Testis (tissue), 2 donors: ENCODE results near the gene SLC25A25.

Experiments used
- POLR2A ChIP-seq: fragments of 450-650 bp; IDR thresholded peaks from one replicate; pipeline ENCODE4 v1.6.1; 2017; ENCODE audit warnings: antibody characterized with exemption, mild to moderate bottlenecking, moderate library complexity
- TF ChIP-seq, protein P1 (sequence below), 3 experiments: fragments of 450-650 bp in 2 of 3; fragments of 200-600 bp in 1 of 3; sonication (generic) in 1 of 3; IDR thresholded peaks; one replicate each; pipeline ENCODE4 v1.5.1; 2016 to 2019; ENCODE audit warnings: antibody characterized with exemption in 3 of 3, mild to moderate bottlenecking in 2 of 3, moderate library complexity in 1 of 3

DNA sequence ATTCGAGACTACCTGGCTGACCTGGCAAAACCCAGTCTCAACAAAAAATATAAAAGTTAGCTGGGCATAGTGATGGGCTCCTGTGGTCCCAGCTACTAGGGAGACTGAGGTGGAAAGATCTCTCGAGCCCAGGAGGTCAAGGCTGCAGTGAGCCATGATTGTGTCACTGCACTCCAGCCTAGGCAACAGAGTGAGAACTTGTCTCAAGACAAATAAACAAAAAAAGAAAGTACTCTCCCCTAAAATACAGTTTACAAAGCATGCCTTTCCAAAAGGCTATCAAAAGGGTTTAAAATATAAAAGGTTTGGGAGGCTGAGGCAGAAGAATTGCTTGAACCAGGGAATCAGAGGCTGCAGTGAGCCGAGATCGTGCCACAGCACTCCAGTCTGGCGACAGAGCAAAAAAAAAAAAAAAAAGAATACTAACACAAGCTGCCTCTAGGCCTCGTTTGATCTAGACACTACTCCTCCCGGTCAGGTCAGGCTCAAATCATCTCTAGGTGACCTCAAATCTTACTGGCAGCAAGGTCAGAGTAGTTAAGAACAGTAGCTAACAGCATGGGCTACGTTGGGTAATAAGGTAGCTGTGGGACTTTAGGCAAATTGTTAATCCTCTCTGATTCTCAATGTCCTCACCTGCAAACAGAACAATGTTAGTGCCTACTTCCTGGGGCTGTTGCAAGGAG, 10.2 kb upstream of the SLC25A25 start:
- TF ChIP-seq POLR2A = no peak
- TF ChIP-seq, protein P1, sequence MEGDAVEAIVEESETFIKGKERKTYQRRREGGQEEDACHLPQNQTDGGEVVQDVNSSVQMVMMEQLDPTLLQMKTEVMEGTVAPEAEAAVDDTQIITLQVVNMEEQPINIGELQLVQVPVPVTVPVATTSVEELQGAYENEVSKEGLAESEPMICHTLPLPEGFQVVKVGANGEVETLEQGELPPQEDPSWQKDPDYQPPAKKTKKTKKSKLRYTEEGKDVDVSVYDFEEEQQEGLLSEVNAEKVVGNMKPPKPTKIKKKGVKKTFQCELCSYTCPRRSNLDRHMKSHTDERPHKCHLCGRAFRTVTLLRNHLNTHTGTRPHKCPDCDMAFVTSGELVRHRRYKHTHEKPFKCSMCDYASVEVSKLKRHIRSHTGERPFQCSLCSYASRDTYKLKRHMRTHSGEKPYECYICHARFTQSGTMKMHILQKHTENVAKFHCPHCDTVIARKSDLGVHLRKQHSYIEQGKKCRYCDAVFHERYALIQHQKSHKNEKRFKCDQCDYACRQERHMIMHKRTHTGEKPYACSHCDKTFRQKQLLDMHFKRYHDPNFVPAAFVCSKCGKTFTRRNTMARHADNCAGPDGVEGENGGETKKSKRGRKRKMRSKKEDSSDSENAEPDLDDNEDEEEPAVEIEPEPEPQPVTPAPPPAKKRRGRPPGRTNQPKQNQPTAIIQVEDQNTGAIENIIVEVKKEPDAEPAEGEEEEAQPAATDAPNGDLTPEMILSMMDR (IDR thresholded peaks at IDR 0.05) = no peak
